SK-N-MC (cell line): ENCODE results near the gene CACNA1C.

ENCODE experiments used
- DNase-seq: peaks from one replicate; pipeline ENCODE4 v3.0.0-alpha.2; 2011; ENCODE audit warnings: low read depth, low spot score
- H3K27ac ChIP-seq: fragments of 200-600 bp; sonication (generic); 2 replicates; pipeline ENCODE4 v1.5.1; 2016; ENCODE audit warnings: mixed run types
- H3K36me3 ChIP-seq: fragments of 200-600 bp; sonication (generic); 2 replicates; pipeline ENCODE4 v1.6.1; 2017; ENCODE audit warnings: antibody characterized with exemption, low read length, mixed read lengths; ENCODE audit not compliant: insufficient read depth
- H3K4me3 ChIP-seq: fragments of 200-600 bp; sonication (generic); 2 replicates; pipeline ENCODE4 v1.5.1; 2016
- H3K9ac ChIP-seq: fragments of 200-600 bp; sonication (generic); 2 replicates; pipeline ENCODE4 v1.8.0; 2017; ENCODE audit warnings: mixed run types, mixed read lengths; ENCODE audit not compliant: insufficient read length
- H3K9me3 ChIP-seq: fragments of 200-600 bp; sonication (generic); 2 replicates; pipeline ENCODE4 v1.6.1; 2017; ENCODE audit warnings: low read depth, mild to moderate bottlenecking, antibody characterized with exemption, low read length, moderate library complexity, mixed read lengths
- EZH2 ChIP-seq: fragments of 200-600 bp; sonication (generic); IDR thresholded peaks from one replicate; pipeline ENCODE4 v1.6.1; 2017; ENCODE audit warnings: antibody characterized with exemption
- FOXP2 ChIP-seq: optimal IDR thresholded peaks from 2 replicates; pipeline ENCODE3; 2011; ENCODE audit warnings: mild to moderate bottlenecking, moderate library complexity; ENCODE audit not compliant: insufficient read depth; ENCODE audit errors: extremely low read length, control extremely low read depth
- POLR2AphosphoS5 ChIP-seq: IDR thresholded peaks from 2 replicates; pipeline ENCODE4 v1.6.1; 2012; ENCODE audit warnings: mild to moderate bottlenecking, low read depth, low read length, borderline replicate concordance

Gene CACNA1C

DNA sequence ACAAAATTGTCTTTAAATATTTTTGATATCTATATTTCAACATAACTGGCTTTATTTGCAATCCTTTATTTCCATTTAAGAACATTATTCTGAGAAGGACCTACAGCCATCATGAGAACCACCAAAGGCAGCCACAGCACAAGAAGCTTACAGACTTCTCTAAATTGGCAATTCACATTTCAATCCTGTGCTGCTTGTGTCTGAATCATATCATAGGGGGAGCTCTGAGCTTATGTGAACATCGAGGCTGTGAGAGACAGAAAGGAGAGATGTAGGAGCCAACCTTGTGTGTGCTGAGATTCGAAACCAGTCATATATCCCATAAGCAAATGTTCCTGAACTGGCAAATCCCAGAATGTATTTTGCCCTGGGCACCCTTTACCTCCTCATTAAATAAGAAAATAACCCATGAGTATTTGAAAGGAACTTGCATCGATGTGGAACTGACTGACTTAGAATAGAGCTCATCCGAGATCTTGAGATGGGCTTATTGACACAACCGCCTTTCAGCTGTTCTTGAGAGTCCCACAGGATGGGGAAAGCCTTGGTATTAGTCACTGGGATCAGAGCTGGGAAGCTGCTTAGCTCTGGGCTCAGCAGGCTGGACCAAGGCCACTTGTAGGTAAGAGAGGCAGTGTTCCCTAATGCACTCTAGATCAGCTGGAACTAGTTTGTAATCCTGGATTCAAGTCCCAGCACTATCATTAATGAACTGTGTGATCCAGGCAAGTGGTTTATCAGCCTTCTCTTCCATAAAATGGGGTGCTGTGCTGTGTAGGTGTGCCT is 329.8 kb downstream of the CACNA1C start:
- Histone ChIP-seq H3K27ac (no peak overlapping the region), H3K4me3 (no peak overlapping the region), H3K9ac (no peak overlapping the region), H3K9me3 (no peaks in the 10 kb centered on the region), H3K36me3 (no peaks in the 10 kb centered on the region)
- no peak for DNase-seq
- TF ChIP-seq POLR2AphosphoS5: no peak
- no peak for TF ChIP-seq FOXP2
- TF ChIP-seq EZH2: no peak

DNA sequence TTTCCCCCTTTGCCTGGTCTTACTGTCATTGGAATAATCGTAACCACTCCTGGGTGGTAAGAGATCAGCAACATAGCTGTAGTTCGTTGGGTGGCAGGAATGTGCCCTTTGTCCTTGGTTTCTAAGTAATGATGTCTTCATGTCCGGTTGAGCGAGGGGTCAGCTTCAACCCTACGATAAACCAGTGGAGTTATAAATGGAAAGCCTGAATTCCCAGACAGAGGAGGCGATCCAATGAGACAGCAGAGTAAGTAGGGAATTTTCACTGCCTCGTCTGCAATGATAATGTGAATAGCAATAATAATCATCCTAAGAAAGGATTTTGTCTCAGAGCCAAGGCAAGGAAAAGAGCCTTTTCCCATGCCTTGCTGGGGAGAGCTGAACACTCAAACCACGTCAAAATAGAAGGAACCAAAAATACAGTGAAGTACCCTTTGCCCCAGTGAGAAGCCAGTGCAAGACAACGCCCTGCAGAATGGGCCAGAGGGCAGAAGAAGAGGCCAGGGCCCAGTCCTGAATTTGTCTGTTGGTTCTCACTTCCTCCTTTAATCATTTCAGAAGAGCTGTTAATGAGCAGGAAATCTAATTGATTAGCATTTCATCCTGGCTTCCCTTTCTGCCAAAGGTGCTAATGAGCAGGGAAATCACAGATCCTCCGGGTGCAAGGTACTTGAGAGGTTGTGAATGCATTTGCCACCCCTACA is 330.7 kb downstream of the CACNA1C start:
- TF ChIP-seq POLR2AphosphoS5: no peak
- DNase-seq: no peak
- H3K9me3 ChIP-seq: no peaks in the 10 kb centered on the region
- H3K27ac ChIP-seq: no peak overlapping the region
- H3K36me3 ChIP-seq: no peaks in the 10 kb centered on the region
- no peak overlapping the region for H3K4me3 ChIP-seq
- H3K9ac ChIP-seq: no peak overlapping the region

DNA sequence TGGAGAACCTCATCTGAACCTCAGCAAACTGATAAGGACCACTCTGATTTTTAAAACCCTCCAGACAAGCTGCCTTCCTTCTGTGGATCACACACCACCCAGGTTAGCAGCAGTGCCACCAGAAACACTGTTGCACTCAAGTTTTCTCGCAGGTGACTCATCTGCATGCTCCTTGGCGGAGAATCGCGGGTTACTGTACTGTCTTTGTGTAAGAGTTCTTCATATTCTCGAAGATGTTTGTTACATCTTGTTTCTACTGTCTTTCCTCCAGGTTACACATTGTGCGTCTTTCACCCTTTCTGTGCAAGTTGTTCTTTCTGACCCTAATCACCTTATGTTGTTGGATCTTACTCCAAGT is 331.2 kb downstream of the CACNA1C start:
- Histone ChIP-seq H3K36me3 (no peaks in the 10 kb centered on the region), H3K9me3 (no peaks in the 10 kb centered on the region), H3K4me3 (no peak overlapping the region), H3K27ac (no peak overlapping the region), H3K9ac (no peak overlapping the region)
- no peak for DNase-seq
- no peak for TF ChIP-seq EZH2
- TF ChIP-seq POLR2AphosphoS5: no peak

DNA sequence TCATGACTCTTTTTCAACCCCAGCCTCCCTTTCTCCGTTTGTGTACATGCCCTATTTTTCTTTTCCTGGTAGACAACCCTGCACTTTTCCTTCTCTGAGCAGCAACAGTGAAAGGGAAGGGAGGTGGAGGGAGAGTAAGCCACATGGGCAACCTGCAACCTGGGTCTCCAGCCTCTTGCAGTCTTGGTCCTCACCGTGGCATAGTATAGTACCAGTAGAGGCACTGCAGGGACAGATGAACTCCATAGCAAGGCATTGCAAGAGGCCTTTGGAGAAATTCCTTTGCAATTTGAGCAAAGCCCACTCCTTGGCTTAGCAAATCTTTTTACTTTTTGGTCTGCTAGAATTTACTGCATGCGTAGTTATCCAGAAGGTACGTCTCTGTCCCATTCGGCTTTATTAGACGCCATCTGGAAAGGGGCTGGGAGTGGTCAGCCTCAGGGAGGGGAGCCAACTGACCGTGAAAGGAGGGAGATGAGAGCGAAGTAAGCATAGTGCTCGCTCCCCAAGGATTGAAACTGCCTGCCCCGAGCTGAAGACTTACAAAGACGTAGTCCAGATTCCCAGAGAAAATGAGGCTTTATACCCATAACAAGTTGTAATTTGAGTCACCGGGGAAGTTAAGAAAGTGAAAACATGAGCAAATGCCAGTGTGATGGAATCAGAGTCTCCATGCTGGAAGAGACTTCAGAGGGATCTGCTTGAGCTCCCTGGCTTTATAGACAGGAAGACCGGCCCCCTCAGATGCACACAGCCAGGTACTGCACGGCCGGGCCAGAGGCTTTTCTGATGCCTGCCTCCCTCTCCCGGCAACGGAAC is 332.0 kb downstream of the CACNA1C start:
- Histone ChIP-seq H3K4me3 (no peak overlapping the region), H3K36me3 (no peaks in the 10 kb centered on the region), H3K27ac (no peak overlapping the region), H3K9me3 (no peaks in the 10 kb centered on the region), H3K9ac (no peak overlapping the region)
- no peak for DNase-seq
- TF ChIP-seq POLR2AphosphoS5 (no peak), FOXP2 (no peak), EZH2 (no peak)

GRCh38 chr12:2385529-2385928 is 332.7 kb downstream of the CACNA1C start:
- no peak overlapping the region for H3K4me3 ChIP-seq
- TF ChIP-seq FOXP2 (no peak), EZH2 (no peak), POLR2AphosphoS5 (no peak)

GRCh38 chr12:2386566-2386965 is 333.8 kb downstream of the CACNA1C start:
- H3K4me3 ChIP-seq: no peak overlapping the region
- TF ChIP-seq FOXP2: no peak
- TF ChIP-seq POLR2AphosphoS5: no peak
- no peak for TF ChIP-seq EZH2
- H3K9ac ChIP-seq: no peak overlapping the region
- DNase-seq: no peak
- H3K9me3 ChIP-seq: no peaks in the 10 kb centered on the region
- no peaks in the 10 kb centered on the region for H3K36me3 ChIP-seq
- no peak overlapping the region for H3K27ac ChIP-seq

More at GRCh38 chr12:2385529-2385928, 332.7 kb downstream of the CACNA1C start:
- H3K9ac ChIP-seq: no peak overlapping the region
- no peaks in the 10 kb centered on the region for H3K9me3 ChIP-seq
- H3K27ac ChIP-seq: no peak overlapping the region
- no peaks in the 10 kb centered on the region for H3K36me3 ChIP-seq
- no peak for DNase-seq

DNA sequence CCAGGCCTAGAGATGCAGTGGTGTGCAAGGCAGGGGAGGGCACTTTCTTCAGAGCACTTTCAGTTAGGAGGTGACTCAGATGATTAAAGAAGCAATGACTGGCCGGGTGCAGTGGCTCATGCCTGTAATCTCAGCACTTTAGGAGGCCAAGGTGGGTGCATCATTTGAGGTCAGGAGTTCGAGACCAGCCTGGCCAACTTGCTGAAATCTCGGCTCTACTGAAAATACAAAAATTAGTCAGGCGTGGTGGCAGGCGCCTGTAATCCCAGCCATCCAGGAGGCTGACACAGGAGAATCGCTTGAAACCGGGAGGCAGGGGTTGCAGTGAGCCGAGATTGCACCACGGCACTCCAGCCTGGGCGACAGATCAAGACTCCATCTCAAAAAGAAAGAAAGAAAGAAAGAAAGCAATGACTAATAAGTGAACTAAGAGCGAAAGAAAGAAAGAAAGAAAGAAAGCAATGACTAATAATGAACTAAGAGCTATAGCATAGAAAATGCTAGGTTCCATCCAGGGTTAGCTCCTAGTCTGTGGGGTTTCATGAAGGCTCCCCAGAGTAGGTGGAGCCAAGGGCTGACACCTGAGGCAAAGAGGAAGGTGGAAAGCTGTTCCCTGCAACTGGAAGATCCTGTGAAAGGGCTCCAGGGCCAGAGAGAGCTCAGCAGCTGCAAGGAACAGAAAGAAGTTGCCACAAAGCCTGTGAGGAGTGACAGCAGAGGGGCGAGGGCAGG is 334.5 kb downstream of the CACNA1C start:
- no peak overlapping the region for H3K9ac ChIP-seq
- no peaks in the 10 kb centered on the region for H3K36me3 ChIP-seq
- no peak for DNase-seq
- H3K9me3 ChIP-seq: no peaks in the 10 kb centered on the region
- H3K4me3 ChIP-seq: no peak overlapping the region
- H3K27ac ChIP-seq: no peak overlapping the region
- no peak for TF ChIP-seq POLR2AphosphoS5
- no peak for TF ChIP-seq EZH2
- TF ChIP-seq FOXP2: no peak

GRCh38 chr12:2389079-2389790 is 336.4 kb downstream of the CACNA1C start:
- no peak for TF ChIP-seq EZH2
- no peak for TF ChIP-seq POLR2AphosphoS5
- TF ChIP-seq FOXP2: no peak
- Histone ChIP-seq H3K9ac (no peak overlapping the region), H3K9me3 (no peaks in the 10 kb centered on the region), H3K27ac (no peak overlapping the region), H3K36me3 (no peaks in the 10 kb centered on the region), H3K4me3 (no peak overlapping the region)
- DNase-seq: no peak
